ENCODE data around the gene MYADML2.

The MYADML2 gene

GRCh38 chr17:81911969-81912368 is 35.1 kb downstream of the MYADML2 start:
- DNase-seq (ENCODE audit: low read depth): no peak
- no peak overlapping the region for H3K4me3 ChIP-seq (ENCODE audit: low read length)
- TF ChIP-seq, protein P1, sequence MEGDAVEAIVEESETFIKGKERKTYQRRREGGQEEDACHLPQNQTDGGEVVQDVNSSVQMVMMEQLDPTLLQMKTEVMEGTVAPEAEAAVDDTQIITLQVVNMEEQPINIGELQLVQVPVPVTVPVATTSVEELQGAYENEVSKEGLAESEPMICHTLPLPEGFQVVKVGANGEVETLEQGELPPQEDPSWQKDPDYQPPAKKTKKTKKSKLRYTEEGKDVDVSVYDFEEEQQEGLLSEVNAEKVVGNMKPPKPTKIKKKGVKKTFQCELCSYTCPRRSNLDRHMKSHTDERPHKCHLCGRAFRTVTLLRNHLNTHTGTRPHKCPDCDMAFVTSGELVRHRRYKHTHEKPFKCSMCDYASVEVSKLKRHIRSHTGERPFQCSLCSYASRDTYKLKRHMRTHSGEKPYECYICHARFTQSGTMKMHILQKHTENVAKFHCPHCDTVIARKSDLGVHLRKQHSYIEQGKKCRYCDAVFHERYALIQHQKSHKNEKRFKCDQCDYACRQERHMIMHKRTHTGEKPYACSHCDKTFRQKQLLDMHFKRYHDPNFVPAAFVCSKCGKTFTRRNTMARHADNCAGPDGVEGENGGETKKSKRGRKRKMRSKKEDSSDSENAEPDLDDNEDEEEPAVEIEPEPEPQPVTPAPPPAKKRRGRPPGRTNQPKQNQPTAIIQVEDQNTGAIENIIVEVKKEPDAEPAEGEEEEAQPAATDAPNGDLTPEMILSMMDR (conservative IDR thresholded peaks at IDR 0.05; ENCODE audit: low read depth, low read length): no peak

- TF ChIP-seq, protein P1 (conservative IDR thresholded peaks at IDR 0.05; ENCODE audit: low read depth, low read length): no peak
- DNase-seq (ENCODE audit: low read depth): peak; percentile 54
- peak within 1 kb of the TSS; percentile 73 for H3K4me3 ChIP-seq (ENCODE audit: low read length)
These were observed 35.6 kb downstream of the MYADML2 start, which contains the start of gene PCYT2 for GRCh38 chr17:81911277-81911961. Gene PCYT2 (minus strand): TSS chr17:81911399. CDS start chr17:81911355, 44 bp downstream.

- TF ChIP-seq, protein P1 (conservative IDR thresholded peaks at IDR 0.05; ENCODE audit: low read depth, low read length): no peak
- DNase-seq (ENCODE audit: low read depth): no peak
- H3K4me3 ChIP-seq (ENCODE audit: low read length): peak overlapping the region; percentile 73
These were observed 36.2 kb downstream of the MYADML2 start for GRCh38 chr17:81910840-81911276.

DNA sequence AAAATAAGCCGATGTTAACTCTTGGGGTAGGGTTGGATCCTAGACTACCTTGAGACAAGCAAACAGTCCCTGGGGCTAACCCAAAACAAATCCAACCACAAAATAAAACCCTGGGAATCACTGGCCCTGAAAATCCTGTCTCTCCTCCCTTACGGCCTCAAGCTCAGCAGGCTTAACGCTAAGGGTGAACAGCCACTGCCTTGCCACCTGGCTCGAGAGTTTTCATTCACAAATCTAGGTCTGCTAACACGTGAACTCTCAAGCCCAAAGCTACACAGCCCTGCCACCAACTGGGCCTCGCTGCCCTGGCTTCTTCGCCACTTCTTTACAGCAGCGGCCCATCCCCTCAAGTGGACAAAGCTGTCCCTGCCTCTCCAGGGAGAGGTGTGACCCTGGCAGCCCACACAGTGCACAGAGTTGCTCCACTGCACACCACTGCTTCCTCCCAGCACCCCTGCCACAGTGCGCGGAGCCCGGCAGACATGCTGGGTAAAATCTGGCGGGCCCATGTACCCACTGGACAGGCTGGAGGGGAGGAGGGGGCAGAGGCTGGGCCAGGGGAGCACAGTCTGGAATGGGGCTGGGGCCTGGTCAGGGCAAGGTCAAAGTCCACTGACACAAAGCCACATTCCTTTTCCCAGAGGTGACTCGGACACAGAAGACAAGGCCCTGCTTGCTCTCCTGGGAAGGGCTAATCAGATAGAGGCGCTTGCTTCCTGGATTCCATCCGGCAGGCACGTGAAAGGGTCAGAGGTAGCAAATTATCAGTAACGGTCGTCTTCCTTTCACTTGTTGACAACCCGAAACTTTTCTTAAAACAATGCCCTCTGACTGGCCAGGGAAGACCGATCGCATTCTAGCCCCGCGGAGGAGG is 36.8 kb downstream of the MYADML2 start:
- no peak for DNase-seq (ENCODE audit: low read depth)
- peak overlapping the region; percentile 73 for H3K4me3 ChIP-seq (ENCODE audit: low read length)

DNA sequence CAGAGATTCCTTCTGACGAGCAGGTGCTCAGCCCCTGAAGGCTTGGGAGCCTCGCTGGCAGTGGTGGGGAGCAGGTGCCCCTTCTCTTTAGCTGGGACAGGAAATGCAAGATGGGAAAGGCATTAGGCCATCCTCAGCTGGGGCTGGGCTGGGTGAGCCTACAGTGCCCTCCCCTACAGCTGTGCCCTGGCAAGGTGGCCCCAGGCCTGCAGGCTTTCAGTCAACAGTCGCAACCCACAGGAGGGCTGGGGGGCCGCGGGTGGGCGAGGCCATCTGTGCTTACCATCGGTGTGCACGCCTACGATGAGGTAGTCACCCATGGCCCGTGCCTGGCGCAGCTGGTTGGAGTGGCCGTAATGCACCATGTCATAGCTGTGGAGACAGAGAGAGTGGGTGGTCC is 37.8 kb downstream of the MYADML2 start:
- DNase-seq (ENCODE audit: low read depth): no peak
- TF ChIP-seq, protein P1 (conservative IDR thresholded peaks at IDR 0.05; ENCODE audit: low read depth, low read length): no peak
- H3K4me3 ChIP-seq (ENCODE audit: low read length): no peak overlapping the region

More for the DNA sequence above, 36.8 kb downstream of the MYADML2 start:
- TF ChIP-seq, protein P1 (conservative IDR thresholded peaks at IDR 0.05; ENCODE audit: low read depth, low read length): no peak

- H3K4me3 ChIP-seq (ENCODE audit: low read length): no peak overlapping the region
- TF ChIP-seq, protein P1 (conservative IDR thresholded peaks at IDR 0.05; ENCODE audit: low read depth, low read length): no peak
- DNase-seq (ENCODE audit: low read depth): no peak
These were observed 38.2 kb downstream of the MYADML2 start for GRCh38 chr17:81908793-81909192.
